ACC112 (cell line): Measurements from ENCODE around the gene NDUFV1.
"Not testable (repeated sequence)": the region's sequence is repeated elsewhere in the genome, so short reads cannot be mapped to it uniquely, and the experiment has no call there.

Experiments
- H2AFZ ChIP-seq: fragments of 200-600 bp; sonication (generic); one replicate; pipeline ENCODE4 v1.6.0; 2017; ENCODE audit warnings: antibody characterized with exemption, low read length; ENCODE audit not compliant: unreplicated experiment
- H3K27ac ChIP-seq: fragments of 200-600 bp; sonication (generic); 2 replicates; pipeline ENCODE4 v1.5.1; 2014; ENCODE audit warnings: low read depth, mild to moderate bottlenecking, antibody characterized with exemption, low read length, moderate library complexity
- H3K27me3 ChIP-seq: fragments of 200-600 bp; sonication (generic); 2 replicates; pipeline ENCODE4 v1.6.1; 2014; ENCODE audit warnings: mild to moderate bottlenecking, antibody characterized with exemption, low read length, moderate library complexity, mixed read lengths; ENCODE audit not compliant: insufficient read depth
- H3K36me3 ChIP-seq: fragments of 200-600 bp; sonication (generic); 2 replicates; pipeline ENCODE4 v1.6.1; 2016; ENCODE audit warnings: mild to moderate bottlenecking, antibody characterized with exemption, low read length, moderate library complexity, mixed read lengths; ENCODE audit not compliant: insufficient read depth
- H3K4me1 ChIP-seq: fragments of 200-600 bp; sonication (generic); one replicate; pipeline ENCODE4 v1.6.1; 2016; ENCODE audit warnings: low read length, mixed read lengths; ENCODE audit not compliant: insufficient read depth, unreplicated experiment, control insufficient read depth
- H3K4me3 ChIP-seq: fragments of 200-600 bp; sonication (generic); 2 replicates; pipeline ENCODE4 v1.5.1; 2014; ENCODE audit warnings: mild to moderate bottlenecking, low read depth, low read length
- H3K79me2 ChIP-seq: fragments of 200-600 bp; sonication (generic); one replicate; pipeline ENCODE4 v1.6.0; 2016; ENCODE audit warnings: low read length; ENCODE audit not compliant: control insufficient read depth, unreplicated experiment, insufficient read depth

The NDUFV1 gene

DNA sequence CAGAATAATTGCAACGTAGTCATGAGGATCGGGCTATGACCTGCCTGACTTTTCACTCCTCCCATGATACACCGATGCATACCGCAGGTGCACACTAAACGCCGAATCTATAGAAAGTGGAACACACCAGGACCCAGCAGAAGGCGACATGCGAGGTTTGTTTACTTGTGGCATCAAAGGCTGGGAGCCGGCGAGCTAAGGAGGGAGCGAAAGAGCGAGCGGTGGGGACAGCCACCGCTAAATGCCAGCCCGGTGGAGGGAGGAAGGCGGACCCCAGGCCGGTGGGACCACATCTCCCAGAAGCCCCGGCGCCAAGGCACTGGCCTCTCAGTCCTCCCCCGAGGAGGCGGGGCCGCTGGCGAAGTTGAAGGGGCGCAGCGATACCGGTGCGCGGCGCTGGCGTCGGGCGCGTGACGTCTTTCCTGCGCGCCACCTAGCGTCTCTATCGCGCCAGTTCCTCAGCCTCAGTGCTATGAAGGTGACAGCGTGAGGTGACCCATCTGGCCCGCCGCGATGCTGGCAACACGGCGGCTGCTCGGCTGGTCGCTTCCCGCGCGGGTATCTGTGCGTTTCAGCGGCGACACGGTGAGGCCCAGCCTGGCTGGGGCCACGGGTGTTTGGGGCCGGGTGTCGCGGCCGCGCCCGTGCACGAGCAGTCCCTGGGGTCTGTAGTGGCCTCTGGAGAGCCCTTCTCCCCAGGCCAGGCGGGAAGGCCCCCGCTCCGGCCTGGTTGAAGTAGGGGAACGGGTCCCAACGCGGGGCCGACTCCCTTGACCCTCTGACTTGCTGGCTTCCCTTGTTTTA lies at the start of gene NDUFV1:
NDUFV1 (plus strand) TSS at position 445 of the 804 bp plus-strand sequence; CDS start at position 514, 69 bp downstream.
- Histone ChIP-seq H2AFZ (peak within 1 kb of the TSS; percentile 94), H3K36me3 (peaks cover 8% of the 10 kb centered on the region; the same call in 1 of the 2 replicates), H3K27me3 (peaks cover 7% of the 10 kb centered on the region; the same call in 1 of the 2 replicates), H3K27ac (0 out of 2 replicates have a peak within 1 kb of the TSS, but pooled peaks have one; percentile 14), H3K4me1 (peaks cover 8% of the 10 kb centered on the region), H3K79me2 (peaks cover 16% of the 10 kb centered on the region), H3K4me3 (peak within 1 kb of the TSS; percentile 94)

GRCh38 chr11:67558084-67558772 lies 48.5 kb upstream of the NDUFV1 start:
- Histone ChIP-seq H3K36me3 (no peaks in the 10 kb centered on the region), H2AFZ (no peak overlapping the region), H3K4me1 (peaks cover 5% of the 10 kb centered on the region), H3K4me3 (no peak overlapping the region), H3K27me3 (no peaks in the 10 kb centered on the region), H3K79me2 (no peaks in the 10 kb centered on the region), H3K27ac (no peak overlapping the region)

DNA sequence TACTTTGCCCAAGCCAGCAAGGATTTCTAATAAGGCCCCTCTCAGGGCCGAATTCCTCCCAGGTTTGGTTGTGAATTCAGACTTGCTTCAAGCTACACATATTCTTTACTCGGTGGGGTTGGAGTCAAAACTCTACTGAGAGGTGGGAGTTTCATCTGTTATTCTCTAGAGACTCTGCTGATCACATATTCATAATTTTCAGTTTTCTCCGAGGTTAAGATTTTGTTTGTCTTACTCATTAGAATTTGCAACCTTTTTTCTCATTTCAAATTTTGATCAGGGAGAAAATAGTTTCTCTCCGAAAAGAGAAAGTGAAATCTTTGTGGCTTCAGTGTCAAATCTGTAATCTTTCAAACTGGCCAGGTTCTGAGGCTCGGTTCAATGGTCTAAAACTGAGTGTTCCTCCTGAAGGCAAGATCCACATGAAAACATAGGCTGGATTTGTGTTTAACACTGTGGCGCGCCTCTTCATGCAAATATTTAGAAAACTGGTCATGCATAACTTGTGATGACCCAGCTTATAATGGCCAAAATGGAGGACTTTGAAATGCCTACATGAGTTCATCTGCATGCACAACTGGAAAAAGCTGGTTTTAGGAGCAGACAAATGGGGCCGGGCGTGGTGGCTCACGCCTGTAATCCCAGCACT lies 44.6 kb upstream of the NDUFV1 start:
- no peaks in the 10 kb centered on the region for H3K36me3 ChIP-seq
- no peak overlapping the region for H3K27ac ChIP-seq
- H3K27me3 ChIP-seq = no peaks in the 10 kb centered on the region
- H3K79me2 ChIP-seq = no peaks in the 10 kb centered on the region
- no peak overlapping the region for H3K4me3 ChIP-seq
- H2AFZ ChIP-seq = peak overlapping the region; percentile 72
- peaks cover 19% of the 10 kb centered on the region for H3K4me1 ChIP-seq

DNA sequence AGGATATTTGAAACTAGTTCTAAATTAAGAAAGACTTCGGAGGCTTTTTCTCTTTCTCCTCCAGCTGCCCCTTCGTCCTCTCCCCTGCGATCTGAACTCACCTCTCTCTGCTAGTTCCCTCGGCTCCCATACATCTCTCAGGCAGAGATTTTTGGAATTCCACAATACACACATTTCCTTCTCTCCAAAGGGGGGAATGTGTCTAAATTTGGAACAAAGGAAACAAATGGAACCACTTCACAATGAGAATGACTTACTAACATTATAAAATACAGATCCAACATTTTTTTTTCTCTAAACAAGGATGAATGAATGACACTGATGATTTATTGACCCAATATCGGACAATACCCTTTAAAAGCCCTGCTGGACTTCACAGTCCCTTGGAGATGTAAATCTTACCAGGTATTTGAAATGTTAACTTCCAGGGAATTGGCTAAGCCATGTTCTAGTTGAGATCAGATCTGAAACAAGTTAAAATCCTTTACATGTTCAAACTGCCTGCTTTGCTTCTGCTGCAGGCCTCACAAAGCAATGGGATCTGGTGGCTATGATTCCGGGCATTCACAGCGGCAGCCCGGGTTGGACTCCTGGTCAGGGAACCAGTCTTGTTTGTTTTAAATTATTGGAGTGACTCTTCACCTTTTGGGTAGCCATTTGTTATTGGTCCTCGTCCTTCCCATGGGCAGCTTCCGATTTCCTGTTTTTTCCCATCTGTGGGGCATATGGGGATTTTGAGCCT lies 43.6 kb upstream of the NDUFV1 start:
- no peaks in the 10 kb centered on the region for H3K79me2 ChIP-seq
- H2AFZ ChIP-seq = no peak overlapping the region
- peaks cover 19% of the 10 kb centered on the region for H3K4me1 ChIP-seq
- no peaks in the 10 kb centered on the region for H3K36me3 ChIP-seq
- H3K4me3 ChIP-seq = no peak overlapping the region
- H3K27ac ChIP-seq = no peak overlapping the region
- no peaks in the 10 kb centered on the region for H3K27me3 ChIP-seq

DNA sequence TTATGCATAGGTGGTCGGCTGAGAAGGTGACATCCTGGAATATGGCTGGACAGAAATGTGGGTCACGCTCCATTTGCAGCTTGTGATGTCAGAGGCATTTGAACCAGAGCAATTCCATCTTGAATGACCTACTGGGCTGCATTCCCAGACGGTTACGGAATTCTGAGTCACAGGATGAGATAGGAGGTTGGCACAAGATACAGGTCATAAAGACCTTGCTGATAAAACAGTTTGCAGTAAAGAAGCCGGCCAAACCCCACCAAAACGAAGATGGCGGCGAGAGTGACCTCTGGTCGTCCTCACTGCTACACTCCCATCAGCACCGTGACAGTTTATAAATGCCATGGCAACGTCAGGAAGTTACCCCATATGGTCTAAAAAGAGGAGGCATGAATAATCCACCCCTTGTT lies 43.0 kb upstream of the NDUFV1 start:
- H3K4me3 ChIP-seq = peak overlapping the region; percentile 35; the same call in 1 of the 2 replicates
- H3K79me2 ChIP-seq, H3K27me3 ChIP-seq, H2AFZ ChIP-seq, H3K36me3 ChIP-seq: not testable (repeated sequence)
- peak overlapping the region; percentile 38; the same call in 1 of the 2 replicates for H3K27ac ChIP-seq
- H3K4me1 ChIP-seq = peaks cover 19% of the 10 kb centered on the region

DNA sequence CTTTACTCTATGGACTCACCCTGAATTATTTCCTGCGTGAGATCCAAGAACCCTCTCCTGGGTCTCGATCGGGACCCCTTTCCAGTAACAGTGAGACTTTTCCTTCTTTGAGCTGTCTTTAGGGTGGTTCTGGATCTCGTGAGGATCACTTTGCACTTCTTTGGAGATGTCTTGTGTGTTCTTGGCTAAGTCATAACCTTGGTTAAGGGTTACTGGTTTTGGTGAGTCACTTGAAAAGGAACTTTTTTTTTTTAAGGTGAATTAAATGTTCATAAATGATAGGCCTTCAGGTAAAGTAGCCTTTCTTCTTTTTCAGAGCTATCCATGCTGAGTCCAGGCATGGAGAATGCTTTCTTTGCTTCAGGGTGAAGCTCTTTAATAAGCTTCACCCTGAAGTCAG lies 42.5 kb upstream of the NDUFV1 start:
- Histone ChIP-seq H3K79me2 (no peaks in the 10 kb centered on the region), H3K27me3 (no peaks in the 10 kb centered on the region), H3K4me3 (peak overlapping the region; percentile 35; the same call in 1 of the 2 replicates), H3K27ac (peak overlapping the region; percentile 38; the same call in 1 of the 2 replicates), H3K36me3 (no peaks in the 10 kb centered on the region), H3K4me1 (peaks cover 19% of the 10 kb centered on the region), H2AFZ (peak overlapping the region; percentile 9)

DNA sequence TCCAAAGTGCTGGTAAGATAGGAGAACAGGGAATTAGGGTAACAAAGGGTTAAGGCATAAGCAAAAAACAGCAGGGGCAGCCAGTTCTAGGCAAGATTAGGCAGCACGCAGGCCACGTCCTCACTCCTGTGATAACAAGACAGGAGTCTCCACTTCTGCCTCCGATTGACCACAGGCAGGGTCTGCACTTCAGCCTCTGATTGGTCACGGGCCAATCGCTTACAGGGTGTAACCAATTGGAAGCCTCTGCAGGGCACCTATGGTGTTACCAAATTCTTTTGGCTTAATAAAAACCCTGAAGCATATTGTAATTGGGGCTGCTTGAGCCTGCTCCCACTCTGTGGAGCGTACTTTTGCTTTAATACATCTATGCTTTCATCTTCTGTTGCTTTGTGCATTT lies 35.3 kb upstream of the NDUFV1 start:
- peaks cover 28% of the 10 kb centered on the region for H3K27me3 ChIP-seq
- H3K79me2 ChIP-seq = no peaks in the 10 kb centered on the region
- H3K36me3 ChIP-seq = no peaks in the 10 kb centered on the region
- no peaks in the 10 kb centered on the region for H3K4me1 ChIP-seq
- no peak overlapping the region for H2AFZ ChIP-seq
- no peak overlapping the region for H3K4me3 ChIP-seq
- no peak overlapping the region for H3K27ac ChIP-seq

GRCh38 chr11:67572305-67572704 lies 34.4 kb upstream of the NDUFV1 start:
- H3K79me2 ChIP-seq = no peaks in the 10 kb centered on the region
- no peak overlapping the region for H2AFZ ChIP-seq
- H3K27me3 ChIP-seq = peaks cover 34% of the 10 kb centered on the region
- H3K4me1 ChIP-seq = no peaks in the 10 kb centered on the region
- H3K4me3 ChIP-seq = no peak overlapping the region
- H3K36me3 ChIP-seq = no peaks in the 10 kb centered on the region
- no peak overlapping the region for H3K27ac ChIP-seq

- H3K4me1 ChIP-seq = no peaks in the 10 kb centered on the region
- no peaks in the 10 kb centered on the region for H3K79me2 ChIP-seq
- H3K27me3 ChIP-seq = peaks cover 34% of the 10 kb centered on the region
- no peak overlapping the region for H2AFZ ChIP-seq
- H3K36me3 ChIP-seq = no peaks in the 10 kb centered on the region
- H3K27ac ChIP-seq = no peak overlapping the region
- H3K4me3 ChIP-seq = no peak overlapping the region
These were observed 33.9 kb upstream of the NDUFV1 start for GRCh38 chr11:67572747-67573419.

DNA sequence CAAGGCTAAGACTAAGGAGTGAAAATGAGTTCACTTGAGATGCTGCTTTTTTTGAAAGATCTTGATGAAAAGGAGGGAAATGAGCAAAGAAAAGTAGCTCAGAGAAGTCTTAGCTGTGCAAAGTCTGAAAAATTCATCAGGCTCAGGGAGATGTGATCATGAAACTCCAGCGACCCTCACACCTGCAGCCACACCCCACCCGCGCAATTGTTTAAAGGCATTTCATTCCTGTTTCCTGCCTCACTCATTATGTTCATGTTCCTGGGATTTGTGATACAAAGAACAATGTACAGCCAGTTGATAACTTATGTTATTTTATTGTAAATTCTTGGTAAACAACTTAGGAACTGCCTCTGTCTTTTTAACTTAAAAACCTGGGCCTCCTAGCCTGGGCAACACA lies 31.8 kb upstream of the NDUFV1 start:
- Histone ChIP-seq H3K4me3 (no peak overlapping the region), H3K4me1 (peaks cover 5% of the 10 kb centered on the region), H3K27ac (no peak overlapping the region), H2AFZ (no peak overlapping the region), H3K79me2 (no peaks in the 10 kb centered on the region), H3K27me3 (peaks cover 34% of the 10 kb centered on the region), H3K36me3 (no peaks in the 10 kb centered on the region)
